Fibroblast of lung (primary cell): Measurements from ENCODE around the gene RPS29.

Experiments
- EZH2 ChIP-seq: IDR thresholded peaks from 2 replicates; pipeline ENCODE4 v1.5.1; 2012; ENCODE audit warnings: low read length, control low read depth, mild to moderate bottlenecking; ENCODE audit errors: missing control alignments
- TF ChIP-seq, protein P1 (sequence below), 2 donors: IDR thresholded peaks in 1 of 2; conservative IDR thresholded peaks in 1 of 2; 1 replicate in 1 of 2; 2 replicates in 1 of 2; pipeline ENCODE4 v1.5.1; 2011 to 2012; ENCODE audit warnings: low read length in 2 of 2, control low read depth in 1 of 2, inconsistent platforms in 1 of 2, low read depth in 1 of 2, mild to moderate bottlenecking in 1 of 2

DNA sequence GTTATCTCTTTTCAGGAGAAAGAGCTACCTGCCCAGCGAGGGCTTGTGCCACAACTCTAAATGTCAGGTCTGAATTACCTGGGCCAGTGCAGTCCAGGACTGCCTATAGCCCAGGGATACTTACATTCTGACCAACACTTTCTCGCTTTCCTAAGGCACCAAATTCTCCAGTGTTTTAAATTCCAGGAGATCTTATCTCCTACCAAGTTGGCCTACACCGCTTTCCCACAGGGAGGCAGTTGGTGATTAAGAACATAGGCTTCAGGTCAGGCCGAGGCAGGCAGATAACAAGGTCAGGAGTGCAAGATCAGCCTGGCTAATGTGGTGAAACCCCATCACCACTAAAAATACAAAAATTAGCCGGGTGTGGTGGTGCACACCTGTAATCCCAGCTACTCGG lies 41.1 kb downstream of the RPS29 start:
- TF ChIP-seq, protein P1, sequence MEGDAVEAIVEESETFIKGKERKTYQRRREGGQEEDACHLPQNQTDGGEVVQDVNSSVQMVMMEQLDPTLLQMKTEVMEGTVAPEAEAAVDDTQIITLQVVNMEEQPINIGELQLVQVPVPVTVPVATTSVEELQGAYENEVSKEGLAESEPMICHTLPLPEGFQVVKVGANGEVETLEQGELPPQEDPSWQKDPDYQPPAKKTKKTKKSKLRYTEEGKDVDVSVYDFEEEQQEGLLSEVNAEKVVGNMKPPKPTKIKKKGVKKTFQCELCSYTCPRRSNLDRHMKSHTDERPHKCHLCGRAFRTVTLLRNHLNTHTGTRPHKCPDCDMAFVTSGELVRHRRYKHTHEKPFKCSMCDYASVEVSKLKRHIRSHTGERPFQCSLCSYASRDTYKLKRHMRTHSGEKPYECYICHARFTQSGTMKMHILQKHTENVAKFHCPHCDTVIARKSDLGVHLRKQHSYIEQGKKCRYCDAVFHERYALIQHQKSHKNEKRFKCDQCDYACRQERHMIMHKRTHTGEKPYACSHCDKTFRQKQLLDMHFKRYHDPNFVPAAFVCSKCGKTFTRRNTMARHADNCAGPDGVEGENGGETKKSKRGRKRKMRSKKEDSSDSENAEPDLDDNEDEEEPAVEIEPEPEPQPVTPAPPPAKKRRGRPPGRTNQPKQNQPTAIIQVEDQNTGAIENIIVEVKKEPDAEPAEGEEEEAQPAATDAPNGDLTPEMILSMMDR (conservative IDR thresholded peaks at IDR 0.05 in 1 of 2, IDR thresholded peaks at IDR 0.05 in 1 of 2; ENCODE audit: low read depth in 1 of 2, low read length in 2 of 2): no peak
- no peak for TF ChIP-seq EZH2
